Left lung (tissue), 10 donors: ENCODE measurements around the gene CORIN. TPM values are rescaled to one million over a fixed set of nuclear protein-coding genes. Genes with fewer than 3 reads are reported as not detected.

ENCODE experiments used
- ATAC-seq: fragments of 200-7000 bp; cut with Tn5 transposase; one replicate; pipeline ENCODE4 v1.9.1; 2020; ENCODE audit warnings: moderate library complexity
- DNase-seq, 4 donors: peaks; one replicate each; pipeline ENCODE4 v3.0.0-alpha.2; 2013 to 2020
- H3K27ac ChIP-seq, 2 donors: fragments of 200-600 bp; sonication (generic) in 1 of 2; one replicate each; pipeline versions ENCODE4 v1.5.0 to v1.8.0; 2020 to 2021
- H3K27me3 ChIP-seq, 2 donors: fragments of 200-600 bp; sonication (generic) in 1 of 2; one replicate each; pipeline versions ENCODE4 v1.5.0 to v1.8.0; 2020 to 2021
- H3K36me3 ChIP-seq, 2 donors: fragments of 200-600 bp; sonication (generic) in 1 of 2; one replicate each; pipeline versions ENCODE4 v1.5.0 to v1.8.0; 2020 to 2021
- H3K4me1 ChIP-seq, 2 donors: fragments of 200-600 bp; one replicate each; pipeline ENCODE4 v1.8.0; 2021
- H3K4me3 ChIP-seq, 2 donors: fragments of 200-600 bp; sonication (generic) in 1 of 2; one replicate each; pipeline versions ENCODE4 v1.5.0 to v1.8.0; 2020 to 2021; ENCODE audit warnings: mild to moderate bottlenecking in 1 of 2
- H3K9me3 ChIP-seq, 2 donors: fragments of 200-600 bp; sonication (generic) in 1 of 2; one replicate each; pipeline versions ENCODE4 v1.5.0 to v1.8.0; 2020 to 2021
- CTCF ChIP-seq, 2 donors: fragments of 200-600 bp; sonication (generic) in 1 of 2; IDR thresholded peaks; one replicate each; pipeline versions ENCODE4 v1.5.0 to v1.8.0; 2021; ENCODE audit warnings: antibody characterized with exemption in 2 of 2
- intact Hi-C, 2 donors: fragments of 100-400 bp; cut with DNase I; formaldehyde crosslinking; loops; one replicate each; pipeline versions ENCODE4 v1.11.2 to v1.14.2; 2022
- polyA plus RNA-seq, 6 donors: library from polyadenylated mRNA; unstranded; fragments of 120-200 nt; gene quantifications; one replicate each; pipeline ENCODE4 v1.2.1, GENCODE V29; 2013; ENCODE audit not compliant: insufficient read length in 6 of 6
- total RNA-seq, 2 donors: library from RNA; stranded (reverse); fragmentation: NEBNext Ultra II Directional; extraction: Animal tissue kit (Norgen Biotek cat#: 25700); gene quantifications; one replicate each; pipeline ENCODE4 v1.2.1, GENCODE V29; 2021
- donor health status: DM: no; HTN: yes; CAD: no.
- donor health status: DM: no; HTN: no; CAD: no.

Gene CORIN
- total and polyA plus RNA-seq, 8 donors, result 1.4 to 6.3 (median 3.3) TPM

GRCh38 chr4:47737326-47737725 is 100.5 kb downstream of the CORIN start:
- intact Hi-C loops, result no loop called here
- peaks cover 0 to 18% of the 10 kb centered on the region in 2 donors for H3K9me3 ChIP-seq
- ATAC-seq, result no peak

DNA sequence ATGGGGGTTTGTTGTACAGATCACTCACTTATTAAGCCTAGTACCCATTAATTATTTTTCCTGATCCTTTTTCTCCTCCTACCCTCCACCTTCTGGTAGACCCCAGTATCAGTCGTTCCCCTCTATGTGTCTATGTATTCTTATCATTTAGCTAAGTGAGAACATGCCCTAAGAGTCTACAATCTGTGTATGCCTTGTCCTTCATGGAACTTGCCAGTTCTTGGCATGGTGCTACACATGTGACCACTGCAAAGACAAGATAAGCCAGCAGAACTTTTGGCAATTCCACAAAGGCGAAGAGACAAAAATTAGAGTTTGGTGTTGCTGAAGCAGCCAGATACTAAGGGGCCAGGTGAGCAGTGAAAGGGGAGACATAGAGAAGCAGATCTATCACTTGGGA is 101.3 kb downstream of the CORIN start:
- no peaks in the 10 kb centered on the region for H3K27me3 ChIP-seq
- no peak for DNase-seq

More at GRCh38 chr4:47737326-47737725, 100.5 kb downstream of the CORIN start:
- no peaks in the 10 kb centered on the region for H3K36me3 ChIP-seq
- no peak overlapping the region for H3K4me3 ChIP-seq
- no peak for TF ChIP-seq CTCF (IDR thresholded peaks at IDR 0.05)
- no peaks in the 10 kb centered on the region for H3K27me3 ChIP-seq
- H3K27ac ChIP-seq, result no peak overlapping the region
- no peaks in the 10 kb centered on the region for H3K4me1 ChIP-seq
- no peak for DNase-seq

GRCh38 chr4:47736146-47736545 is 101.7 kb downstream of the CORIN start:
- no peak overlapping the region for H3K27ac ChIP-seq
- H3K4me1 ChIP-seq, result no peaks in the 10 kb centered on the region
- H3K9me3 ChIP-seq, result peaks cover 0 to 18% of the 10 kb centered on the region in 2 donors
- ATAC-seq (no peak), DNase-seq (peak in 1 of 4 donors; percentile 33)
- no peak for TF ChIP-seq CTCF (IDR thresholded peaks at IDR 0.05)
- no peaks in the 10 kb centered on the region for H3K27me3 ChIP-seq
- intact Hi-C loops, result no loop called here
- no peaks in the 10 kb centered on the region for H3K36me3 ChIP-seq
- no peak overlapping the region for H3K4me3 ChIP-seq

More for the DNA sequence above, 101.3 kb downstream of the CORIN start:
- Histone ChIP-seq H3K27ac (no peak overlapping the region), H3K9me3 (peaks cover 0 to 18% of the 10 kb centered on the region in 2 donors), H3K4me1 (no peaks in the 10 kb centered on the region), H3K4me3 (no peak overlapping the region), H3K36me3 (no peaks in the 10 kb centered on the region)
- ATAC-seq, result no peak
- TF ChIP-seq CTCF (IDR thresholded peaks at IDR 0.05), result no peak
- intact Hi-C loops, result no loop called here

DNA sequence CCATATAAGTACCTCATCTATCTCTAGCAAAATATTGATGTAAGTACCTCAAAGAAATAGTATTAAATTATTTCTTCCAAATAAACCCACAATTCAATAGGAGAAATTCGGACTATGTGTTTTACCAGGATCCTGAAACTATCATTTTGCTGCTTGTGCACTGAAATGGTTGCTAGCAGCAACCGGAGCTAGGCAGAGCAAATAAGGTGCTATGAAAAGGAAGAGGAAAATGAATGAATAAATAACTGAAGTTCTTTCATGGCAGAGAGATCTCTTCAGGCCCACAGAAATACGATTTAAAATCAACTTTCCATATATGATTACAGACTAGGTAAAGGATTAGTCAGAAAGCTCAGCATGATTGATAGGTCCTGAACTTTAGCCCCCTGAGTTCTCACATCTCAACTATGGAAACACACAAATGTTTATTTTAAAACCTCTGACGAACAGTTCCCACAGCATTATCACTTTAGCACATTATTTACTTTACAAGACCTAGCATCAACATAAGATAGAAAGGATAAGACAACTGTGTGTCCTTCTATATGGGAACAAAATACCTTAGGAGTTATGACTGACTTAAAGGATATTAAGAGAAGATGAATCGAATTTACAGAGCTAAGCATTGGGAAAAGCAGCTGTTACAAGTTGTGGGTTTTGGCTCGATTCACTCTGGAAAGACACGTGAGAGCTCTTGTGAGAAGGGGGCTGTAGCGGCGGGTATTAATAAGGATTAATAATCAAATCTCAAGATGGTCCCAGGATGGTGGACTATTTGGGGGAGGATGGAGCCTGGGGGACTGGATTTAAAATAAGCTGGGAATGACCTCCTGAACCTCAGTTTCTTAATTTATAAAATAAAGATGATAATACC is 104.3 kb downstream of the CORIN start:
- intact Hi-C loops, result no loop called here
- Histone ChIP-seq H3K36me3 (no peaks in the 10 kb centered on the region), H3K27ac (no peak overlapping the region), H3K27me3 (no peaks in the 10 kb centered on the region), H3K9me3 (no peaks in the 10 kb centered on the region), H3K4me1 (no peaks in the 10 kb centered on the region), H3K4me3 (no peak overlapping the region)
- TF ChIP-seq CTCF (IDR thresholded peaks at IDR 0.05), result no peak
- no peak for DNase-seq
- no peak for ATAC-seq

GRCh38 chr4:47731182-47731581 is 106.7 kb downstream of the CORIN start:
- Histone ChIP-seq H3K27ac (no peak overlapping the region), H3K27me3 (no peaks in the 10 kb centered on the region), H3K4me3 (no peak overlapping the region), H3K4me1 (no peaks in the 10 kb centered on the region), H3K9me3 (no peaks in the 10 kb centered on the region), H3K36me3 (no peaks in the 10 kb centered on the region)
- TF ChIP-seq CTCF (IDR thresholded peaks at IDR 0.05), result no peak
- ATAC-seq (no peak), DNase-seq (no peak)
- intact Hi-C loops, result no loop called here
